Endothelial cell of umbilical vein (primary cell): ENCODE measurements around the gene OR2B2. TPM values are rescaled to one million over a fixed set of nuclear protein-coding genes. Genes with fewer than 3 reads are reported as not detected.
A peak's percentile ranks its signal among the peaks of the same experiment; 100 is the strongest.

Source experiments
- BruUV-seq: library from RNA; stranded (reverse); fragments of 400-500 nt; replicated peaks from 2 replicates; lab custom pipeline; 2021; lab: Mats Ljungman, UMichigan
- CTCF ChIA-PET: fragments of 300-600, 350-600 bp; sonication (Branson Sonifier 250); formaldehyde crosslinking; loops from one replicate; lab custom pipeline; 2021; ENCODE audit warnings: antibody characterized with exemption, inconsistent platforms; lab: Charles Lee
- POLR2A ChIA-PET: fragments of 300-600, 350-600 bp; sonication (Branson Sonifier 250); formaldehyde crosslinking; loops from one replicate; lab custom pipeline; 2021; ENCODE audit warnings: antibody characterized with exemption, inconsistent platforms; lab: Charles Lee
- DNase-seq: peaks from one replicate; pipeline ENCODE4 v3.0.0-alpha.2; 2011; ENCODE audit warnings: low read depth, low spot score
- FAIRE-seq: peaks from 2 replicates; lab custom pipeline; 2011; peaks lifted over from hg19 to GRCh38; lab: Jason Lieb, UNC
- H2AFZ ChIP-seq: 2 replicates; pipeline ENCODE4 v1.6.0; 2012; ENCODE audit warnings: low read depth, low read length, control low read depth, inconsistent platforms
- H3K27ac ChIP-seq: 2 replicates; pipeline ENCODE4 v1.5.1; 2011; ENCODE audit warnings: low read depth, mild to moderate bottlenecking, control low read depth, low read length, moderate library complexity; ENCODE audit not compliant: insufficient read depth
- H3K27me3 ChIP-seq, 2 experiments: 2 replicates each; pipeline versions ENCODE4 v1.6.0 to v1.6.1; 2011; ENCODE audit warnings: low read length in 2 of 2, mixed read lengths in 1 of 2; ENCODE audit not compliant: control insufficient read depth in 2 of 2, insufficient read depth in 2 of 2
- H3K36me3 ChIP-seq, 2 experiments: 2 replicates in 1 of 2; 3 replicates in 1 of 2; pipeline ENCODE4 v1.5.1; 2011; ENCODE audit warnings: low read length in 2 of 2, mild to moderate bottlenecking in 1 of 2, moderate library complexity in 1 of 2; ENCODE audit not compliant: control insufficient read depth in 2 of 2, insufficient read depth in 2 of 2; ENCODE audit errors: extremely low read depth in 1 of 2
- H3K4me1 ChIP-seq: 3 replicates; pipeline ENCODE4 v1.5.1; 2011; ENCODE audit warnings: mild to moderate bottlenecking, low read length; ENCODE audit not compliant: control insufficient read depth, insufficient read depth; ENCODE audit errors: extremely low read depth
- H3K4me2 ChIP-seq: 2 replicates; pipeline ENCODE4 v1.6.1; 2011; ENCODE audit warnings: low read length, control low read depth, mixed read lengths; ENCODE audit not compliant: insufficient read depth
- H3K4me3 ChIP-seq, 3 experiments: fragments of 200-600 bp in 1 of 3; sonication (generic), shearing (Covaris generic) in 1 of 3; replicated peaks in 1 of 3; 2 replicates each; pipeline ENCODE4 v1.5.1; 2011 to 2016; ENCODE audit warnings: control low read depth in 3 of 3, low read length in 3 of 3, mild to moderate bottlenecking in 2 of 3, inconsistent platforms in 1 of 3, low read depth in 1 of 3, moderate library complexity in 1 of 3; ENCODE audit not compliant: insufficient read depth in 1 of 3
- H3K79me2 ChIP-seq: 2 replicates; pipeline ENCODE4 v1.6.0; 2012; ENCODE audit warnings: low read length, inconsistent platforms; ENCODE audit not compliant: control insufficient read depth, insufficient read depth
- H3K9ac ChIP-seq: replicated peaks from 2 replicates; pipeline ENCODE3; 2011; ENCODE audit warnings: low read length, control low read depth; ENCODE audit not compliant: insufficient read depth; ENCODE audit errors: extremely low read depth
- H3K9me1 ChIP-seq: replicated peaks from 3 replicates; pipeline ENCODE4 v1.6.0; 2011; ENCODE audit warnings: mild to moderate bottlenecking, low read length; ENCODE audit not compliant: control insufficient read depth, insufficient read depth; ENCODE audit errors: extremely low read depth
- H3K9me3 ChIP-seq: replicated peaks from 2 replicates; pipeline ENCODE4 v1.5.1; 2012; ENCODE audit warnings: low read length, inconsistent platforms; ENCODE audit not compliant: control insufficient read depth, insufficient read depth
- H4K20me1 ChIP-seq: replicated peaks from 2 replicates; pipeline ENCODE3; 2011; ENCODE audit warnings: mild to moderate bottlenecking, low read length; ENCODE audit not compliant: control insufficient read depth, insufficient read depth; ENCODE audit errors: extremely low read depth
- CTCF ChIP-seq, 2 donors: IDR thresholded peaks; 1 replicate in 1 of 2; 2 replicates in 1 of 2; pipeline ENCODE4 v1.5.1; 2011; ENCODE audit warnings: low read length in 2 of 2, mild to moderate bottlenecking in 2 of 2, moderate library complexity in 2 of 2, control low read depth in 1 of 2, inconsistent platforms in 1 of 2, low read depth in 1 of 2; ENCODE audit not compliant: insufficient read depth in 1 of 2; ENCODE audit errors: extremely low read depth in 1 of 2
- EZH2 ChIP-seq: IDR thresholded peaks from 2 replicates; pipeline ENCODE4 v1.6.1; 2012; ENCODE audit warnings: borderline replicate concordance, low read depth, mild to moderate bottlenecking, moderate library complexity, low read length, inconsistent platforms; ENCODE audit not compliant: severe bottlenecking
- FOS ChIP-seq: IDR thresholded peaks from 2 replicates; pipeline ENCODE4 v1.6.1; 2011; ENCODE audit warnings: mild to moderate bottlenecking, low read length, moderate library complexity, borderline replicate concordance; ENCODE audit not compliant: insufficient read depth
- GATA2 ChIP-seq: IDR thresholded peaks from 2 replicates; pipeline ENCODE4 v1.7.0; 2011; ENCODE audit warnings: low read depth, mild to moderate bottlenecking, moderate library complexity, mixed read lengths, low read length; ENCODE audit not compliant: insufficient read length, insufficient read depth
- JUN ChIP-seq: IDR thresholded peaks from 2 replicates; pipeline ENCODE4 v1.6.1; 2011; ENCODE audit warnings: borderline replicate concordance, low read depth; ENCODE audit not compliant: insufficient read length, insufficient read depth
- MYC ChIP-seq: IDR thresholded peaks from one replicate; pipeline ENCODE4 v1.6.1; 2011; ENCODE audit warnings: mild to moderate bottlenecking, low read depth, low read length
- POLR2A ChIP-seq: IDR thresholded peaks from 2 replicates; pipeline ENCODE4 v1.6.1; 2012; ENCODE audit warnings: low read depth, mild to moderate bottlenecking, control low read depth, low read length
- POLR2AphosphoS5 ChIP-seq: IDR thresholded peaks from 2 replicates; pipeline ENCODE4 v1.6.1; 2012; ENCODE audit warnings: low read depth, mild to moderate bottlenecking, control low read depth, low read length, moderate library complexity; ENCODE audit not compliant: insufficient read depth
- dilution Hi-C: fragments of 300-500 bp; cut with MboI; formaldehyde crosslinking; loops from one replicate; pipeline ENCODE4 v1.15.0; 2019; ENCODE audit warnings: low sequenced_read_pairs; ENCODE audit not compliant: extremely low pct_ligation_motif_present
- intact Hi-C: fragments of 100-400 bp; cut with micrococcal nuclease; formaldehyde crosslinking; loops from one replicate; pipeline ENCODE4 v1.10.0; 2022
- polyA plus RNA-seq, 4 experiments: library from polyadenylated mRNA; depleted of rRNA in 3 of 4; stranded (reverse) in 3 of 4; unstranded in 1 of 4; fragments of >200 nt; gene quantifications; 2 replicates each; pipeline versions ENCODE4 v1.2.1 to v1.2.3, GENCODE V29; 2011 to 2012; ENCODE audit warnings: missing spikeins in 1 of 4
- total RNA-seq: library from RNA; stranded (reverse); gene quantifications from 2 replicates; pipeline ENCODE4 v1.2.3, GENCODE V29; 2021
- TF ChIP-seq, protein P1 (sequence below): IDR thresholded peaks from 2 replicates; pipeline ENCODE4 v1.6.1; 2011; ENCODE audit not compliant: insufficient read depth, insufficient read length

OR2B2 gene
- total and polyA plus RNA-seq, 2 donors (not counting 3 experiments of a cell fraction or from before 2014, with no cell fraction given): not detected

DNA sequence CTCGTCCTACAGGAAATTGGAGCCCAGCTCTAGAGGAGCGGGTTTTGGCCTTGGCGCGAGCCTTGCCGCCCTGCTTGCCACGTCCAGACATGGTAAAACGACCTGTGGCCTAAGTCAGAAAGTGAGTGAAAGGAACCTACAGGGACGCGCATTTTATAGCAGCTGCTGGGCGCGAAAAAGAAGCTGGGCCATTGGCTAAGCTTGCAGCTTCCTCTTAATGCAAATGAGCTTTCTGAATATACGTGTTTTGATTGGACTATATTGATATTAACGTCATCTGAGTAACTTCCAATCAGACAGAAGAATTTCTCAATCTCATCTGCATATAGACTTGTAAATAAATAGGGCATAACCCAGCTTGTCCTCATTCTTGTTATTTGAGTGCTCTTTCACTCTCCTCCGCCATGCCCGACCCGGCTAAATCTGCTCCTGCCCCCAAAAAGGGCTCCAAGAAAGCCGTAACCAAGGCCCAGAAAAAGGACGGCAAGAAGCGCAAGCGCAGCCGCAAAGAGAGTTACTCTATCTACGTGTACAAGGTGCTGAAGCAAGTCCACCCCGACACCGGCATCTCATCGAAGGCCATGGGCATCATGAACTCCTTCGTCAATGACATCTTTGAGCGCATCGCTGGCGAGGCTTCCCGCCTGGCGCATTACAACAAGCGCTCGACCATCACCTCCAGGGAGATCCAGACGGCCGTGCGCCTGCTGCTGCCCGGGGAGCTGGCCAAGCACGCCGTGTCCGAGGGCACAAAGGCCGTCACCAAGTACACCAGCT lies 18.9 kb downstream of the OR2B2 start:
- Histone ChIP-seq H3K9me3 (no peaks in the 10 kb centered on the region), H2AFZ (peak overlapping the region; percentile 3), H3K9me1 (no peaks in the 10 kb centered on the region), H3K4me1 (peaks cover 22% of the 10 kb centered on the region), H3K4me2 (peak overlapping the region; percentile 92), H4K20me1 (no peaks in the 10 kb centered on the region), H3K79me2 (no peaks in the 10 kb centered on the region), H3K27ac (peak overlapping the region; percentile 94), H3K4me3 (peak overlapping the region; percentile 65 to 98 (median 86)), H3K36me3 (no peaks in the 10 kb centered on the region), H3K27me3 (no peaks in the 10 kb centered on the region), H3K9ac (peak overlapping the region; percentile 94)
- TSS peak; percentile 98 for BruUV-seq
- intact Hi-C loops: loop anchor here (1.0 to 10.0 kb wide), 7 partner anchors 20 to 1861 kb away; partner anchors contain the start of gene ABT1
- peak; percentile 96 for TF ChIP-seq POLR2A
- TF ChIP-seq GATA2: no peak
- no peak for TF ChIP-seq JUN
- peak; percentile 78 for TF ChIP-seq POLR2AphosphoS5
- TF ChIP-seq MYC: no peak
- TF ChIP-seq, protein P1, sequence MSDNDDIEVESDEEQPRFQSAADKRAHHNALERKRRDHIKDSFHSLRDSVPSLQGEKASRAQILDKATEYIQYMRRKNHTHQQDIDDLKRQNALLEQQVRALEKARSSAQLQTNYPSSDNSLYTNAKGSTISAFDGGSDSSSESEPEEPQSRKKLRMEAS: no peak
- TF ChIP-seq FOS: no peak
- no peak for TF ChIP-seq EZH2
- no peak for TF ChIP-seq CTCF (IDR thresholded peaks at IDR 0.05; ENCODE audit: extremely low read depth in 1 of 2, insufficient read depth in 1 of 2, low read depth in 1 of 2, low read length in 2 of 2)
- ChIA-PET POLR2A (interaction anchor here (0.5 to 5.8 kb wide), 30 partner anchors 9 to 1873 kb away, joined by 3 to 130 read pairs (median 5); a partner anchor contains a TSS), CTCF (interaction anchor here (0.5 to 6.3 kb wide), 20 partner anchors 9 to 1867 kb away, joined by 3 to 210 read pairs (median 19); a partner anchor contains a TSS)
- FAIRE-seq: peak; percentile 94
- dilution Hi-C loops: loop anchor here (5.0 kb wide), 1 partner anchor 71 kb away; a partner anchor contains a TSS
- DNase-seq: peak; percentile 98
